Duodenal mucosa (tissue), 2 donors: ENCODE results near the gene NOS1AP.

Experiments used
- H3K27ac ChIP-seq: one replicate; pipeline ENCODE4 v1.7.0; 2013; ENCODE audit warnings: low read depth, low read length
- H3K27me3 ChIP-seq, 2 donors: one replicate each; pipeline ENCODE4 v1.7.0; 2013; ENCODE audit warnings: low read length in 2 of 2, control low read depth in 1 of 2; ENCODE audit not compliant: insufficient read depth in 2 of 2, control insufficient read depth in 1 of 2
- H3K36me3 ChIP-seq, 2 donors: one replicate each; pipeline ENCODE4 v1.7.0; 2013; ENCODE audit warnings: low read length in 2 of 2, control low read depth in 1 of 2; ENCODE audit not compliant: insufficient read depth in 2 of 2, control insufficient read depth in 1 of 2
- H3K4me1 ChIP-seq, 2 donors: one replicate each; pipeline ENCODE4 v1.7.0; 2013; ENCODE audit warnings: low read length in 2 of 2, control low read depth in 1 of 2; ENCODE audit not compliant: insufficient read depth in 2 of 2, control insufficient read depth in 1 of 2
- H3K4me3 ChIP-seq, 2 donors: one replicate each; pipeline ENCODE4 v1.7.0; 2013; ENCODE audit warnings: low read length in 2 of 2, low read depth in 1 of 2
- H3K9ac ChIP-seq, 2 donors: one replicate each; pipeline ENCODE4 v1.7.0; 2013; ENCODE audit warnings: low read length in 2 of 2, low read depth in 1 of 2
- H3K9me3 ChIP-seq, 2 donors: one replicate each; pipeline ENCODE4 v1.7.0; 2013; ENCODE audit warnings: low read length in 2 of 2, control low read depth in 1 of 2; ENCODE audit not compliant: control insufficient read depth in 1 of 2

Gene NOS1AP

GRCh38 chr1:162376691-162377090 is 307.2 kb downstream of the NOS1AP start, which contains the start of gene SPATA46:
TSS of gene SPATA46 (minus strand) at chr1:162376854. CDS start at chr1:162376790, 64 bp downstream.
- Histone ChIP-seq H3K4me1 (peaks cover 19 to 27% of the 10 kb centered on the region in 2 donors), H3K27me3 (no peaks in the 10 kb centered on the region), H3K27ac (no peak within 1 kb of the TSS), H3K36me3 (no peaks in the 10 kb centered on the region), H3K9ac (no peak within 1 kb of the TSS), H3K9me3 (no peaks in the 10 kb centered on the region), H3K4me3 (no peak within 1 kb of the TSS)

GRCh38 chr1:162380061-162380846 is 310.8 kb downstream of the NOS1AP start:
- Histone ChIP-seq H3K9ac (no peak overlapping the region), H3K36me3 (peaks cover 0 to 12% of the 10 kb centered on the region in 2 donors), H3K4me3 (no peak overlapping the region), H3K27me3 (no peaks in the 10 kb centered on the region), H3K4me1 (peaks cover 23 to 31% of the 10 kb centered on the region in 2 donors), H3K27ac (no peak overlapping the region), H3K9me3 (no peaks in the 10 kb centered on the region)

- no peaks in the 10 kb centered on the region for H3K27me3 ChIP-seq
- H3K4me3 ChIP-seq = peak within 1 kb of the TSS; percentile 59
- peaks cover 0 to 12% of the 10 kb centered on the region in 2 donors for H3K36me3 ChIP-seq
- peaks cover 23 to 31% of the 10 kb centered on the region in 2 donors for H3K4me1 ChIP-seq
- peak within 1 kb of the TSS; percentile 36 to 52 for H3K9ac ChIP-seq
- no peaks in the 10 kb centered on the region for H3K9me3 ChIP-seq
- peak within 1 kb of the TSS; percentile 86 for H3K27ac ChIP-seq
Measured at GRCh38 chr1:162381383-162381782, 311.9 kb downstream of the NOS1AP start, which contains the start of gene C1orf226. TSS of gene C1orf226 (plus strand) at chr1:162381728. CDS start at chr1:162381902, 174 bp downstream.

- Histone ChIP-seq H3K27me3 (no peaks in the 10 kb centered on the region), H3K9ac (peak overlapping the region; percentile 36 to 52), H3K36me3 (peaks cover 0 to 12% of the 10 kb centered on the region in 2 donors), H3K4me1 (peaks cover 23 to 31% of the 10 kb centered on the region in 2 donors), H3K4me3 (peak overlapping the region; percentile 59), H3K9me3 (no peaks in the 10 kb centered on the region), H3K27ac (peak overlapping the region; percentile 86)
Measured at GRCh38 chr1:162381941-162382750, 312.7 kb downstream of the NOS1AP start.

- peak overlapping the region in 1 of 2 donors; percentile 1 for H3K4me3 ChIP-seq
- H3K4me1 ChIP-seq = peaks cover 23 to 31% of the 10 kb centered on the region in 2 donors
- H3K27ac ChIP-seq = no peak overlapping the region
- H3K9ac ChIP-seq = no peak overlapping the region
- peaks cover 0 to 12% of the 10 kb centered on the region in 2 donors for H3K36me3 ChIP-seq
- H3K27me3 ChIP-seq = no peaks in the 10 kb centered on the region
- H3K9me3 ChIP-seq = no peaks in the 10 kb centered on the region
Measured at GRCh38 chr1:162383091-162383490, 313.6 kb downstream of the NOS1AP start.

GRCh38 chr1:162383516-162383915 is 314.0 kb downstream of the NOS1AP start:
- no peaks in the 10 kb centered on the region for H3K27me3 ChIP-seq
- H3K9ac ChIP-seq = no peak overlapping the region
- H3K4me1 ChIP-seq = peaks cover 23 to 33% of the 10 kb centered on the region in 2 donors
- H3K27ac ChIP-seq = no peak overlapping the region
- no peak overlapping the region for H3K4me3 ChIP-seq
- peaks cover 0 to 12% of the 10 kb centered on the region in 2 donors for H3K36me3 ChIP-seq
- H3K9me3 ChIP-seq = no peaks in the 10 kb centered on the region

- Histone ChIP-seq H3K36me3 (peaks cover 0 to 12% of the 10 kb centered on the region in 2 donors), H3K9ac (no peak overlapping the region), H3K27me3 (no peaks in the 10 kb centered on the region), H3K4me1 (peaks cover 29 to 39% of the 10 kb centered on the region in 2 donors), H3K4me3 (no peak overlapping the region), H3K27ac (no peak overlapping the region), H3K9me3 (no peaks in the 10 kb centered on the region)
Measured at GRCh38 chr1:162384116-162384515, 314.6 kb downstream of the NOS1AP start.

GRCh38 chr1:162384601-162385279 is 315.2 kb downstream of the NOS1AP start:
- no peaks in the 10 kb centered on the region for H3K27me3 ChIP-seq
- H3K9ac ChIP-seq = no peak overlapping the region

GRCh38 chr1:162385280-162385623 is 315.8 kb downstream of the NOS1AP start:
- Histone ChIP-seq H3K4me1 (peaks cover 30 to 47% of the 10 kb centered on the region in 2 donors), H3K27me3 (no peaks in the 10 kb centered on the region), H3K27ac (no peak overlapping the region), H3K36me3 (peaks cover 0 to 12% of the 10 kb centered on the region in 2 donors), H3K9me3 (no peaks in the 10 kb centered on the region), H3K4me3 (no peak overlapping the region), H3K9ac (no peak overlapping the region)

More at GRCh38 chr1:162384601-162385279, 315.2 kb downstream of the NOS1AP start:
- no peak overlapping the region for H3K4me3 ChIP-seq
- no peak overlapping the region for H3K27ac ChIP-seq
- no peaks in the 10 kb centered on the region for H3K9me3 ChIP-seq
- peaks cover 0 to 12% of the 10 kb centered on the region in 2 donors for H3K36me3 ChIP-seq
- H3K4me1 ChIP-seq = peaks cover 30 to 45% of the 10 kb centered on the region in 2 donors
